Fibroblast of pulmonary artery (primary cell): ENCODE results near the gene BRF1.

ENCODE experiments used
- DNase-seq: peaks from one replicate; pipeline ENCODE4 v3.0.0-alpha.2; 2010; ENCODE audit warnings: low read depth
- H3K4me3 ChIP-seq: replicated peaks from 2 replicates; pipeline ENCODE4 v1.5.1; 2011; ENCODE audit warnings: low read depth, mild to moderate bottlenecking, control low read depth, low read length, moderate library complexity
- CTCF ChIP-seq: IDR thresholded peaks from 2 replicates; pipeline ENCODE4 v1.5.1; 2011; ENCODE audit warnings: mild to moderate bottlenecking, control low read depth, low read length, inconsistent platforms; ENCODE audit errors: missing control alignments

BRF1 gene

GRCh38 chr14:105346200-105346533 is 45.4 kb upstream of the BRF1 start:
- no peak for TF ChIP-seq CTCF
- no peak overlapping the region for H3K4me3 ChIP-seq
- no peak for DNase-seq

- no peak for TF ChIP-seq CTCF
- H3K4me3 ChIP-seq: no peak overlapping the region
- DNase-seq: no peak
Observed at GRCh38 chr14:105343194-105343593, 42.4 kb upstream of the BRF1 start.

GRCh38 chr14:105340821-105341733 is 40.3 kb upstream of the BRF1 start:
- TF ChIP-seq CTCF: no peak
- H3K4me3 ChIP-seq: no peak overlapping the region
- no peak for DNase-seq

GRCh38 chr14:105337966-105338741 is 37.4 kb upstream of the BRF1 start:
- peak; percentile 56 for DNase-seq
- TF ChIP-seq CTCF: no peak

GRCh38 chr14:105337433-105337832 is 36.6 kb upstream of the BRF1 start:
- no peak for TF ChIP-seq CTCF
- no peak overlapping the region for H3K4me3 ChIP-seq
- no peak for DNase-seq

More at GRCh38 chr14:105337966-105338741, 37.4 kb upstream of the BRF1 start:
- H3K4me3 ChIP-seq: no peak overlapping the region

- DNase-seq: no peak
- H3K4me3 ChIP-seq: no peak overlapping the region
- TF ChIP-seq CTCF: no peak
Observed at GRCh38 chr14:105336477-105337287, 35.9 kb upstream of the BRF1 start.
